Tibial nerve (tissue), 4 donors: ENCODE results near the gene MRPL20. TPM values are rescaled to one million over a fixed set of nuclear protein-coding genes. Genes with fewer than 3 reads are reported as not detected.
"Not testable (repeated sequence)": the region's sequence is repeated elsewhere in the genome, so short reads cannot be mapped to it uniquely, and the experiment has no call there.

Experiments used
- DNase-seq, 2 donors: peaks; one replicate each; pipeline ENCODE4 v3.0.0-alpha.2; 2019; ENCODE audit warnings: low spot score in 2 of 2
- H3K27ac ChIP-seq, 4 donors: fragments of 200-600 bp; sonication (generic) in 3 of 4; one replicate each; pipeline ENCODE4 v1.5.1; 2017 to 2019; ENCODE audit warnings: mild to moderate bottlenecking in 1 of 4
- H3K27me3 ChIP-seq, 2 donors: fragments of 200-600 bp; sonication (generic) in 1 of 2; one replicate each; pipeline versions ENCODE4 v1.5.1 to v1.6.0; 2017 to 2019
- H3K36me3 ChIP-seq, 3 donors: fragments of 200-600 bp; sonication (generic); one replicate each; pipeline ENCODE4 v1.5.1; 2018 to 2019
- H3K4me1 ChIP-seq, 4 donors: fragments of 200-600 bp; sonication (generic) in 3 of 4; one replicate each; pipeline ENCODE4 v1.5.1; 2017 to 2019
- H3K4me3 ChIP-seq, 4 donors: fragments of 200-600 bp; sonication (generic) in 3 of 4; one replicate each; pipeline ENCODE4 v1.5.1; 2017 to 2019; ENCODE audit warnings: mild to moderate bottlenecking in 1 of 4, moderate library complexity in 1 of 4
- H3K9me3 ChIP-seq, 4 donors: fragments of 200-600 bp; sonication (generic) in 3 of 4; one replicate each; pipeline ENCODE4 v1.5.1; 2017 to 2019
- EP300 ChIP-seq, 2 donors: sonication (generic); formaldehyde crosslinking; IDR thresholded peaks; one replicate each; pipeline ENCODE4 v1.6.1; 2017; ENCODE audit warnings: antibody characterized with exemption in 2 of 2, mild to moderate bottlenecking in 1 of 2
- POLR2A ChIP-seq, 2 donors: fragments of 450-650 bp; IDR thresholded peaks; one replicate each; pipeline ENCODE4 v1.6.1; 2017; ENCODE audit warnings: antibody characterized with exemption in 2 of 2, mild to moderate bottlenecking in 2 of 2, moderate library complexity in 2 of 2
- WGBS, 2 donors: methylation state at CpG; one replicate each; pipeline ENCODE4 v1.1.5; 2018; 5-methylcytosine and 5-hydroxymethylcytosine counted together
- total RNA-seq, 4 donors: library from RNA; depleted of rRNA; stranded (reverse); fragments of >200 nt; gene quantifications; one replicate each; pipeline ENCODE4 v1.1.0, GENCODE V29; 2016
- TF ChIP-seq, protein P1 (sequence below), 5 experiments: fragments of 200-600 bp in 3 of 5; fragments of 450-650 bp in 2 of 5; sonication (generic) in 3 of 5; IDR thresholded peaks; one replicate each; pipeline ENCODE4 v1.5.1; 2016 to 2019; ENCODE audit warnings: antibody characterized with exemption in 5 of 5, mild to moderate bottlenecking in 3 of 5, moderate library complexity in 2 of 5

MRPL20 gene
- total RNA-seq, 4 donors from 2014 or later: 84.9 to 165 (median 139) TPM

GRCh38 chr1:1451696-1452364 is 44.7 kb upstream of the MRPL20 start:
- DNase-seq: no peak
- Histone ChIP-seq H3K4me3 (no peak overlapping the region), H3K36me3 (no peaks in the 10 kb centered on the region), H3K27me3 (no peaks in the 10 kb centered on the region), H3K27ac (no peak overlapping the region), H3K4me1 (no peaks in the 10 kb centered on the region), H3K9me3 (no peaks in the 10 kb centered on the region)
- TF ChIP-seq EP300 (IDR thresholded peaks at IDR 0.05) (no peak), POLR2A (IDR thresholded peaks at IDR 0.05) (no peak)
- TF ChIP-seq, protein P1, sequence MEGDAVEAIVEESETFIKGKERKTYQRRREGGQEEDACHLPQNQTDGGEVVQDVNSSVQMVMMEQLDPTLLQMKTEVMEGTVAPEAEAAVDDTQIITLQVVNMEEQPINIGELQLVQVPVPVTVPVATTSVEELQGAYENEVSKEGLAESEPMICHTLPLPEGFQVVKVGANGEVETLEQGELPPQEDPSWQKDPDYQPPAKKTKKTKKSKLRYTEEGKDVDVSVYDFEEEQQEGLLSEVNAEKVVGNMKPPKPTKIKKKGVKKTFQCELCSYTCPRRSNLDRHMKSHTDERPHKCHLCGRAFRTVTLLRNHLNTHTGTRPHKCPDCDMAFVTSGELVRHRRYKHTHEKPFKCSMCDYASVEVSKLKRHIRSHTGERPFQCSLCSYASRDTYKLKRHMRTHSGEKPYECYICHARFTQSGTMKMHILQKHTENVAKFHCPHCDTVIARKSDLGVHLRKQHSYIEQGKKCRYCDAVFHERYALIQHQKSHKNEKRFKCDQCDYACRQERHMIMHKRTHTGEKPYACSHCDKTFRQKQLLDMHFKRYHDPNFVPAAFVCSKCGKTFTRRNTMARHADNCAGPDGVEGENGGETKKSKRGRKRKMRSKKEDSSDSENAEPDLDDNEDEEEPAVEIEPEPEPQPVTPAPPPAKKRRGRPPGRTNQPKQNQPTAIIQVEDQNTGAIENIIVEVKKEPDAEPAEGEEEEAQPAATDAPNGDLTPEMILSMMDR (IDR thresholded peaks at IDR 0.05): no peak
- WGBS, 2 donors: 90% methylated on average over 26 of the region's 26 CpGs

DNA sequence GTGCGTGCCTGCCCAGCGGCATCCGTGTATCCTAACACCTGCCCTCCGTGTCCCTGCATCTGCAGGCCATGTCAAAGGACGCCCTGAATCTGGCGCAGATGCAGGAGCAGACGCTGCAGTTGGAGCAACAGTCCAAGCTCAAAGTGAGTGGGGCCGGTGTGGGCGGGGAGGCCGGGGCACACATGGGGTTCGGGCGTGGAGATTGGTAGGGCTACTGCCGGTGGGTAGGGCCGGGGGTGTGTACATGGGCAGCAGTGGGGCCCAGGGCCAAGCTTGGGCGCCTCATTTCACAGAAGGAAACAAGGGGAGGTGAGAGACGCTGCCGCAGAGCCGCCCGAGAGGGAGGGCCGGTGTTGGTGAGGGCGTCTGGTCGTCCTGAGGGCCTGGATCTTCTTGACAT is 43.5 kb upstream of the MRPL20 start:
- H3K27ac ChIP-seq, H3K27me3 ChIP-seq, DNase-seq, H3K4me1 ChIP-seq, H3K4me3 ChIP-seq, H3K36me3 ChIP-seq, H3K9me3 ChIP-seq: not testable (repeated sequence)
- WGBS, 2 donors: 83 to 84% methylated on average over 22 of the region's 22 CpGs

DNA sequence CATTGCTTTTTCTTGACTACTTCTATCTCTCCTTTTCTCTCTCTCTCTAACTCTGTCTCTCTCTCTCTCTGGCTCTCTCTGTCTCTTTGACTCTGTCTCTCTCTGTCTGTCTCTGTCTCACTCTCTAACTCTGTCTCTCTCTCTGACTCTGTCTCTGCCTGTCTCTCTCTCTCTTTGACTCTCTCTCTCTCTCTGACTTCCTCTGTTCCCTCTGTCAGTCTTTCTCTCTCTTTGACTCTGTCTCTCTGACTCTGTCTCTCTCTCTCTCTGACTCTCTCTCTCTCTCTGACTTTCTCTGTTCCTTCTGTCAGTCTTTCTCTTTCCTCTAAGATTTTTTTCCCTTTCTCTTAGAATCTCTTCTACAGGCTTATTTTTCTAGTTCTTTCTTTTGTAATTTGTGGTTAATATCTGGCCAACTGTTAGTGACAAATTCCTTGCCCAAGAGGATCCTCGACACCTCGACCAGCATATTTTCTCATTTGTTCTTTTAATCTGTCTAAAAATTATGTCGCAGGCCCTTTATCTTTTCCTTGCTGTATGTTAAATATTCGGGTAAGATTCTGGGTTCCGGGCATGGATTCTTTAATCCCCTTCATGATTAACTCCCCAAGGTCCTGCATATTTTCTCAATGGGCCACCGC is 42.1 kb upstream of the MRPL20 start, which contains the start of gene ATAD3C:
TSS of gene ATAD3C (plus strand) at position 591 of the 641 bp plus-strand sequence. CDS start 995 bp downstream, outside the sequence.
- 80 to 91% methylated on average over 6 of the region's 6 CpGs for WGBS, 2 donors

DNA sequence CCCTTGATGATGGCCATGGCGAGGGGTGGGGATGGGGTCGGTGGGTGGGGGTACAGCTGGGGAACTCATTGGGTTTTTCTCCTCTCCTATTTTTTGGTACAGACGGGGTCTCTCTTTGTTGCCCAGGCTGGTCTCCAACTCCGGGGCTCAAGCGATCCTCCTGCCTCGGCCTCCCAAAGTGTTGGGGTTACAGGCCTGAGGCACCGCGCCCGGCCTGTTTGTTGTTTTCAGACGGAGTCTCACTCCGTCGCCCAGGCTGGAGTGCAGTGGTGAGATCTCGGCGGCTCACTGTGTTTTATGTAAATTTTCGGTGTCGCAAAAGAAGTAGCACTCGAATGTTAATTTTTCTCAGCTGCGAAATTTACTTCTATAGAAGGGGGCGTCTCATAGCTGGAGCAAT is 39.5 kb upstream of the MRPL20 start:
- H3K36me3 ChIP-seq, DNase-seq, H3K27me3 ChIP-seq, H3K9me3 ChIP-seq, H3K4me1 ChIP-seq, H3K27ac ChIP-seq, H3K4me3 ChIP-seq: not testable (repeated sequence)
- 87 to 93% methylated on average over 19 of the region's 19 CpGs for WGBS, 2 donors

More for the DNA sequence above, 42.1 kb upstream of the MRPL20 start, which contains the start of gene ATAD3C:
- Histone ChIP-seq H3K4me1 (no peaks in the 10 kb centered on the region), H3K9me3 (no peaks in the 10 kb centered on the region), H3K4me3 (no peak within 1 kb of the TSS), H3K36me3 (no peaks in the 10 kb centered on the region), H3K27ac (no peak within 1 kb of the TSS), H3K27me3 (no peaks in the 10 kb centered on the region)
- no peak for DNase-seq
- no peak for TF ChIP-seq POLR2A (IDR thresholded peaks at IDR 0.05)
- TF ChIP-seq, protein P1 (IDR thresholded peaks at IDR 0.05): no peak
- no peak for TF ChIP-seq EP300 (IDR thresholded peaks at IDR 0.05)

- DNase-seq: no peak
- Histone ChIP-seq H3K4me1 (peaks cover 0 to 47% (median 33%) of the 10 kb centered on the region in 4 donors), H3K9me3 (no peaks in the 10 kb centered on the region), H3K27ac (peak overlapping the region in 2 of 4 donors; percentile 28 to 75), H3K27me3 (no peaks in the 10 kb centered on the region), H3K4me3 (no peak overlapping the region), H3K36me3 (peaks cover 0 to 18% (median 0%) of the 10 kb centered on the region in 3 donors)
- TF ChIP-seq, protein P1 (IDR thresholded peaks at IDR 0.05): no peak
- TF ChIP-seq POLR2A (IDR thresholded peaks at IDR 0.05): no peak
- no peak for TF ChIP-seq EP300 (IDR thresholded peaks at IDR 0.05)
- 73 to 77% methylated on average over 27 to 31 of the region's 32 CpGs for WGBS, 2 donors
Observed at GRCh38 chr1:1442069-1442770, 35.1 kb upstream of the MRPL20 start.
